GM12878 (cell line): ENCODE results near the gene OSM. TPM values are rescaled to one million over a fixed set of nuclear protein-coding genes. Genes with fewer than 3 reads are reported as not detected.

Source experiments
- BHLHE40 ChIP-seq, 2 experiments: fragments of 450-650 bp in 1 of 2; IDR thresholded peaks; 2 replicates each; pipeline ENCODE4 v1.6.1; 2011 to 2017; ENCODE audit warnings: low read depth in 2 of 2, borderline replicate concordance in 1 of 2, improper control_type of control experiment in 1 of 2, low read length in 1 of 2, mild to moderate bottlenecking in 1 of 2
- EZH2 ChIP-seq: IDR thresholded peaks from 2 replicates; pipeline ENCODE4 v1.6.1; 2012; ENCODE audit warnings: low read depth, mild to moderate bottlenecking, control low read depth, inconsistent platforms, low read length, borderline replicate concordance; ENCODE audit not compliant: control insufficient read depth
- MEF2A ChIP-seq: IDR thresholded peaks from 2 replicates; pipeline ENCODE4 v1.6.1; 2011; ENCODE audit warnings: low read depth, mild to moderate bottlenecking, low read length, moderate library complexity; ENCODE audit not compliant: insufficient read depth
- SIN3A ChIP-seq: IDR thresholded peaks from 2 replicates; pipeline ENCODE4 v1.6.1; 2012; ENCODE audit warnings: low read depth, low read length, improper control_type of control experiment
- ZBED1 ChIP-seq: IDR thresholded peaks from 2 replicates; pipeline ENCODE4 v1.6.1; 2016; ENCODE audit warnings: borderline replicate concordance
- polyA plus RNA-seq, 11 experiments: library from polyadenylated mRNA; depleted of rRNA in 4 of 11; unstranded in 6 of 11; stranded (reverse) in 5 of 11; fragments of >200 nt; fragmentation: Nextera tagmentation in 4 of 11; fragmentation: Illumina TruSeq in 1 of 11; extraction: Ambion mirVana in 4 of 11; extraction: Trizol in 1 of 11; gene quantifications; 1 replicate in 1 of 11; 2 replicates in 10 of 11; pipeline versions ENCODE4 v1.2.1 to v1.2.3, GENCODE V29; 2011 to 2016; ENCODE audit warnings: inconsistent platforms in 2 of 11, missing spikeins in 2 of 11, low read depth in 1 of 11
- total RNA-seq, 4 experiments: library from RNA; depleted of rRNA in 3 of 4; stranded (reverse); fragments of >200 nt in 3 of 4; fragmentation: Illumina TruSeq in 1 of 4; extraction: Trizol in 1 of 4; gene quantifications; 2 replicates each; pipeline versions ENCODE4 v1.2.1 to v1.2.3, GENCODE V29; 2013 to 2021
- TF ChIP-seq, protein P1 (sequence below): fragments of 450-650 bp; IDR thresholded peaks from 2 replicates; pipeline ENCODE4 v1.6.1; 2018; ENCODE audit warnings: mild to moderate bottlenecking, low read depth, moderate library complexity; ENCODE audit not compliant: partially characterized antibody
- TF ChIP-seq, protein P2 (sequence below): IDR thresholded peaks from 2 replicates; pipeline ENCODE4 v1.6.1; 2011; ENCODE audit warnings: low read depth, low read length, improper control_type of control experiment, borderline replicate concordance

Gene OSM
- total and polyA plus RNA-seq, 10 of the 15 experiments (the other 5 are each of a cell fraction or from before 2014, with no cell fraction given): 0.06 to 1.4 (median 0.59) TPM

DNA sequence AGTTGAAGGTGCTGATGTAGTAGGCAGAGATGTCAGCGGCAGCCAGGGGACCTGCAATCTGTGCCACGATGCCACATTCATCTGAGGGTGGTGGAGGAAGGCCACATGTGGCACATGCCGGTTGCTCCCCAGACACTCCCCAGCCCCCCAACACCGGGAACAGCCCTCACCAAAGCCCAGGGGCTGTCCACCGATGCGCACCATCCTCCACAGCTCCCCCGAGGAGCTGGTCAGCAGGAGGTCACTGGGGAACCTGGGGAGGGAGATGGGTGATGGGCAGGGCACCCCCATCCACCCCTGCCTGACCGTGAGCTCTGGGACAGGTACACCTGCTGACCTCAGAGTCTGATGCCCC is 19.2 kb upstream of the OSM start (continued):
- TF ChIP-seq EZH2: no peak
- TF ChIP-seq, protein P1, sequence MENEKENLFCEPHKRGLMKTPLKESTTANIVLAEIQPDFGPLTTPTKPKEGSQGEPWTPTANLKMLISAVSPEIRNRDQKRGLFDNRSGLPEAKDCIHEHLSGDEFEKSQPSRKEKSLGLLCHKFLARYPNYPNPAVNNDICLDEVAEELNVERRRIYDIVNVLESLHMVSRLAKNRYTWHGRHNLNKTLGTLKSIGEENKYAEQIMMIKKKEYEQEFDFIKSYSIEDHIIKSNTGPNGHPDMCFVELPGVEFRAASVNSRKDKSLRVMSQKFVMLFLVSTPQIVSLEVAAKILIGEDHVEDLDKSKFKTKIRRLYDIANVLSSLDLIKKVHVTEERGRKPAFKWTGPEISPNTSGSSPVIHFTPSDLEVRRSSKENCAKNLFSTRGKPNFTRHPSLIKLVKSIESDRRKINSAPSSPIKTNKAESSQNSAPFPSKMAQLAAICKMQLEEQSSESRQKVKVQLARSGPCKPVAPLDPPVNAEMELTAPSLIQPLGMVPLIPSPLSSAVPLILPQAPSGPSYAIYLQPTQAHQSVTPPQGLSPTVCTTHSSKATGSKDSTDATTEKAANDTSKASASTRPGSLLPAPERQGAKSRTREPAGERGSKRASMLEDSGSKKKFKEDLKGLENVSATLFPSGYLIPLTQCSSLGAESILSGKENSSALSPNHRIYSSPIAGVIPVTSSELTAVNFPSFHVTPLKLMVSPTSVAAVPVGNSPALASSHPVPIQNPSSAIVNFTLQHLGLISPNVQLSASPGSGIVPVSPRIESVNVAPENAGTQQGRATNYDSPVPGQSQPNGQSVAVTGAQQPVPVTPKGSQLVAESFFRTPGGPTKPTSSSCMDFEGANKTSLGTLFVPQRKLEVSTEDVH: no peak
- TF ChIP-seq SIN3A: no peak
- TF ChIP-seq, protein P2, sequence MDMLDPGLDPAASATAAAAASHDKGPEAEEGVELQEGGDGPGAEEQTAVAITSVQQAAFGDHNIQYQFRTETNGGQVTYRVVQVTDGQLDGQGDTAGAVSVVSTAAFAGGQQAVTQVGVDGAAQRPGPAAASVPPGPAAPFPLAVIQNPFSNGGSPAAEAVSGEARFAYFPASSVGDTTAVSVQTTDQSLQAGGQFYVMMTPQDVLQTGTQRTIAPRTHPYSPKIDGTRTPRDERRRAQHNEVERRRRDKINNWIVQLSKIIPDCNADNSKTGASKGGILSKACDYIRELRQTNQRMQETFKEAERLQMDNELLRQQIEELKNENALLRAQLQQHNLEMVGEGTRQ: no peak
- no peak for TF ChIP-seq ZBED1
- no peak for TF ChIP-seq MEF2A
- no peak for TF ChIP-seq BHLHE40 (IDR thresholded peaks at IDR 0.05; ENCODE audit: borderline replicate concordance in 1 of 2, low read depth in 2 of 2, low read length in 1 of 2)
